ENCODE measurements around the gene EPRS1. TPM values are rescaled to one million over a fixed set of nuclear protein-coding genes. Genes with fewer than 3 reads are reported as not detected.

Gene EPRS1
- total RNA-seq = 10 to 100 TPM; 30.2 to 45.1 (median 36.8) TPM
- long read RNA-seq, partial matches to known transcripts = 11 of 11 reads
- long read RNA-seq, other reads (novel, unspliced or antisense) = 0 of 11 reads

- no peaks in the 10 kb centered on the region for H3K27me3 ChIP-seq
- 1% methylated on average over 20 of the region's 71 CpGs for WGBS (ENCODE audit: insufficient coverage, low coverage, low lambda C conversion rate, missing lambda C conversion rate)
- no peaks in the 10 kb centered on the region for H3K36me3 ChIP-seq
- intact Hi-C loops (cut with DNase I) = no loop called here
- TF ChIP-seq POLR2A (IDR thresholded peaks at IDR 0.05) (peak; percentile 70), CTCF (IDR thresholded peaks at IDR 0.05) (peak; percentile 60 to 97 (median 67))
- peaks cover 0 to 12% (median 0%) of the 10 kb centered on the region in 4 donors for H3K4me1 ChIP-seq
- peak within 1 kb of the TSS; percentile 66 to 90 (median 81) for H3K4me3 ChIP-seq
- peak; percentile 99 to 100 (median 100) for ATAC-seq
- peak within 1 kb of the TSS; percentile 40 to 71 (median 68) for H3K27ac ChIP-seq
- no peaks in the 10 kb centered on the region for H3K9me3 ChIP-seq
- peak; percentile 94 to 97 (median 96) for DNase-seq
Measured at GRCh38 chr1:220046052-220046930, at the start of gene EPRS1. Gene EPRS1 (minus strand): TSS chr1:220046505. CDS start chr1:220046388, 117 bp downstream.

- peak within 1 kb of the TSS; percentile 46 to 85 (median 64) for H3K27ac ChIP-seq
- ATAC-seq = peak; percentile 85 to 93 (median 90)
- H3K4me1 ChIP-seq = peaks cover 0 to 21% (median 12%) of the 10 kb centered on the region in 4 donors
- no peaks in the 10 kb centered on the region for H3K9me3 ChIP-seq
- no peaks in the 10 kb centered on the region for H3K27me3 ChIP-seq
- no peak for TF ChIP-seq CTCF (IDR thresholded peaks at IDR 0.05)
- peak; percentile 40 for TF ChIP-seq POLR2A (IDR thresholded peaks at IDR 0.05)
- intact Hi-C loops (cut with DNase I) = no loop called here
- peak within 1 kb of the TSS; percentile 73 to 87 (median 86) for H3K4me3 ChIP-seq
- peak; percentile 92 to 93 (median 92) for DNase-seq
- H3K36me3 ChIP-seq = peaks cover 0 to 18% (median 4%) of the 10 kb centered on the region in 4 donors
- 0% methylated on average over 8 of the region's 73 CpGs for WGBS (ENCODE audit: insufficient coverage, low coverage, low lambda C conversion rate, missing lambda C conversion rate)
Measured at GRCh38 chr1:220094016-220094911, 48.0 kb upstream of the EPRS1 start, which contains the start of gene IARS2. Gene IARS2 (plus strand): TSS chr1:220094132. CDS start chr1:220094217, 85 bp downstream.

GRCh38 chr1:220093361-220094015, 47.2 kb upstream of the EPRS1 start:
- Histone ChIP-seq H3K4me3 (peak overlapping the region in 2 of 3 donors; percentile 86 to 87), H3K27me3 (no peaks in the 10 kb centered on the region), H3K36me3 (peaks cover 0 to 11% (median 4%) of the 10 kb centered on the region in 4 donors), H3K9me3 (no peaks in the 10 kb centered on the region), H3K4me1 (peaks cover 0 to 21% (median 14%) of the 10 kb centered on the region in 4 donors), H3K27ac (peak overlapping the region in 1 of 3 donors; percentile 48)
- no peak for DNase-seq
- TF ChIP-seq CTCF (IDR thresholded peaks at IDR 0.05) (no peak), POLR2A (IDR thresholded peaks at IDR 0.05) (no peak)
- WGBS (ENCODE audit: insufficient coverage, low coverage, low lambda C conversion rate, missing lambda C conversion rate) = 11% methylated on average over 9 of the region's 12 CpGs
- intact Hi-C loops (cut with DNase I) = no loop called here
- peak in 2 of 4 donors; percentile 6 for ATAC-seq

GRCh38 chr1:220092694-220093093, 46.4 kb upstream of the EPRS1 start:
- TF ChIP-seq POLR2A (IDR thresholded peaks at IDR 0.05) = no peak
- no peak for TF ChIP-seq CTCF (IDR thresholded peaks at IDR 0.05)
- Histone ChIP-seq H3K27ac (no peak overlapping the region), H3K27me3 (no peaks in the 10 kb centered on the region), H3K4me1 (peaks cover 0 to 21% (median 14%) of the 10 kb centered on the region in 4 donors), H3K36me3 (peaks cover 0 to 3% (median under 1%) of the 10 kb centered on the region in 4 donors), H3K9me3 (no peaks in the 10 kb centered on the region), H3K4me3 (no peak overlapping the region)
- intact Hi-C loops (cut with DNase I) = no loop called here
- ATAC-seq = no peak
- no peak for DNase-seq
- 100% methylated on average over 1 of the region's 1 CpG for WGBS (ENCODE audit: insufficient coverage, low coverage, low lambda C conversion rate, missing lambda C conversion rate)

Measured in right lobe of liver (tissue), 6 donors.